Measurements from ENCODE around the gene LECT2.

Gene LECT2

GRCh38 chr5:135942202-135942771 lies 12.5 kb downstream of the LECT2 start:
- no peak for DNase-seq (ENCODE audit: low read depth)
- no peak for TF ChIP-seq CTCF (conservative IDR thresholded peaks at IDR 0.05; ENCODE audit: low read length)
- no peak overlapping the region for H3K4me3 ChIP-seq (ENCODE audit: low read length)

GRCh38 chr5:135941711-135942110 lies 13.1 kb downstream of the LECT2 start:
- H3K4me3 ChIP-seq (ENCODE audit: low read length) = no peak overlapping the region
- TF ChIP-seq CTCF (conservative IDR thresholded peaks at IDR 0.05; ENCODE audit: low read length) = no peak
- no peak for DNase-seq (ENCODE audit: low read depth)

- TF ChIP-seq CTCF (conservative IDR thresholded peaks at IDR 0.05; ENCODE audit: low read length) = no peak
- DNase-seq (ENCODE audit: low read depth) = no peak
- H3K4me3 ChIP-seq (ENCODE audit: low read length) = no peak overlapping the region
Observed at GRCh38 chr5:135937245-135937911, 17.4 kb downstream of the LECT2 start.

- no peak overlapping the region for H3K4me3 ChIP-seq (ENCODE audit: low read length)
- no peak for TF ChIP-seq CTCF (conservative IDR thresholded peaks at IDR 0.05; ENCODE audit: low read length)
- DNase-seq (ENCODE audit: low read depth) = peak; percentile 12
Observed at GRCh38 chr5:135934939-135935338, 19.8 kb downstream of the LECT2 start.

- DNase-seq (ENCODE audit: low read depth) = no peak
- TF ChIP-seq CTCF (conservative IDR thresholded peaks at IDR 0.05; ENCODE audit: low read length) = no peak
Observed at GRCh38 chr5:135930949-135931295, 23.9 kb downstream of the LECT2 start.

GRCh38 chr5:135930029-135930948 lies 24.5 kb downstream of the LECT2 start:
- TF ChIP-seq CTCF (conservative IDR thresholded peaks at IDR 0.05; ENCODE audit: low read length) = no peak
- DNase-seq (ENCODE audit: low read depth) = no peak
- no peak overlapping the region; the same call in 1 of the 2 replicates for H3K4me3 ChIP-seq (ENCODE audit: low read length)

More at GRCh38 chr5:135930949-135931295, 23.9 kb downstream of the LECT2 start:
- no peak overlapping the region for H3K4me3 ChIP-seq (ENCODE audit: low read length)
